Loucy (cell line): ENCODE data around the gene PSMB5.

Experiments
- H2AFZ ChIP-seq: fragments of 200-600 bp; sonication (generic); 2 replicates; pipeline ENCODE4 v1.6.0; 2016; ENCODE audit warnings: antibody characterized with exemption, mild to moderate bottlenecking, low read length, moderate library complexity
- H3F3A ChIP-seq: fragments of 200-600 bp; 2 replicates; pipeline ENCODE4 v1.6.0; 2016; ENCODE audit warnings: antibody characterized with exemption, low read depth, mild to moderate bottlenecking
- H3K27me3 ChIP-seq: fragments of 200-600 bp; sonication (generic); 2 replicates; pipeline ENCODE4 v1.6.1; 2014; ENCODE audit warnings: low read length, mild to moderate bottlenecking; ENCODE audit not compliant: insufficient read depth, poor library complexity, severe bottlenecking
- H3K36me3 ChIP-seq: fragments of 200-600 bp; sonication (generic); 2 replicates; pipeline ENCODE4 v1.6.1; 2016; ENCODE audit warnings: low read length; ENCODE audit not compliant: insufficient read depth
- H3K4me1 ChIP-seq: fragments of 200-600 bp; sonication (generic); 2 replicates; pipeline ENCODE4 v1.5.1; 2014; ENCODE audit warnings: low read length, mild to moderate bottlenecking; ENCODE audit not compliant: insufficient read depth, poor library complexity, severe bottlenecking
- H3K4me2 ChIP-seq: fragments of 200-600 bp; sonication (generic); 2 replicates; pipeline ENCODE4 v1.6.0; 2014; ENCODE audit warnings: antibody characterized with exemption, low read length, low read depth, mild to moderate bottlenecking; ENCODE audit not compliant: poor library complexity, severe bottlenecking
- H3K4me3 ChIP-seq: fragments of 200-600 bp; sonication (generic); 2 replicates; pipeline ENCODE4 v1.5.1; 2014; ENCODE audit warnings: low read length, mild to moderate bottlenecking, mixed read lengths; ENCODE audit not compliant: poor library complexity, severe bottlenecking
- H3K79me2 ChIP-seq: fragments of 200-600 bp; sonication (generic); 2 replicates; pipeline ENCODE4 v1.6.1; 2014; ENCODE audit warnings: low read length; ENCODE audit not compliant: insufficient read depth
- H3K9ac ChIP-seq: fragments of 200-600 bp; sonication (generic); 2 replicates; pipeline ENCODE4 v1.6.0; 2014; ENCODE audit warnings: mild to moderate bottlenecking, low read depth, low read length, moderate library complexity; ENCODE audit not compliant: poor library complexity, severe bottlenecking
- H3K9me2 ChIP-seq: fragments of 200-600 bp; sonication (generic); replicated peaks from 2 replicates; pipeline ENCODE4 v1.6.1; 2016; ENCODE audit warnings: low read depth, low read length, mixed read lengths
- H3K9me3 ChIP-seq: fragments of 200-600 bp; sonication (generic); 2 replicates; pipeline ENCODE4 v1.6.1; 2014; ENCODE audit warnings: mild to moderate bottlenecking, antibody characterized with exemption, low read length, low read depth; ENCODE audit not compliant: insufficient read depth
- H4K20me1 ChIP-seq: fragments of 200-600 bp; sonication (generic); 2 replicates; pipeline ENCODE4 v1.6.0; 2014; ENCODE audit warnings: antibody characterized with exemption, low read length, mild to moderate bottlenecking; ENCODE audit not compliant: insufficient read depth, poor library complexity, severe bottlenecking
- EZH2phosphoT487 ChIP-seq: fragments of 200-600 bp; IDR thresholded peaks from 2 replicates; pipeline ENCODE4 v1.6.1; 2018; ENCODE audit warnings: antibody characterized with exemption, mild to moderate bottlenecking, moderate library complexity, borderline replicate concordance
- TF ChIP-seq, protein P1 (sequence below): fragments of 200-600 bp; sonication (generic); conservative IDR thresholded peaks from 2 replicates; pipeline ENCODE4 v1.5.1; 2014; ENCODE audit warnings: mild to moderate bottlenecking, antibody characterized with exemption, low read length

Gene PSMB5

DNA sequence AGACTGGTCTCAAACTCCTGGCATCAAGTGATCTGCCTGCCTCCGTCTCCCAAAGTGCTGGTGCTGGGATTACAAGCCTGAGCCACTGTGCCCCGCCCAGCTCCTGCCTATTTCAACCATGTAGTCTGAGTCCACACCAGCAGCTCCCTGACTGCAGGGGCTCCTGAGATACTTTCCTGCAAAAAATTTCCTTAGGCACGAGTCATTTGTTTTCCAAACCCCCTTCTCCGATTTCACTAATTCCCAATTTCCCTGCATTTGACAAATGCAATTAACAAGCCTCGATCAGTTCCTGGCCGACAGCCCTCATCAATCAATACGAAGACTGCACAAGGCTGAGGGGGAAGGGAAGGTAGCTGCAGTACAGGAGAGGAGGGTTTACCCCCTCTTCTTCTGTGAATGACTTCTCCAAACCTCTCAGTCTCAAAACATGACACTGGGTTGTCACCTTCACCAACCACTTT lies 10.1 kb downstream of the PSMB5 start:
- H4K20me1 ChIP-seq = peaks cover 10% of the 10 kb centered on the region
- no peak overlapping the region for H3K4me3 ChIP-seq
- H3K9me2 ChIP-seq = no peaks in the 10 kb centered on the region
- no peak for TF ChIP-seq EZH2phosphoT487
- TF ChIP-seq, protein P1, sequence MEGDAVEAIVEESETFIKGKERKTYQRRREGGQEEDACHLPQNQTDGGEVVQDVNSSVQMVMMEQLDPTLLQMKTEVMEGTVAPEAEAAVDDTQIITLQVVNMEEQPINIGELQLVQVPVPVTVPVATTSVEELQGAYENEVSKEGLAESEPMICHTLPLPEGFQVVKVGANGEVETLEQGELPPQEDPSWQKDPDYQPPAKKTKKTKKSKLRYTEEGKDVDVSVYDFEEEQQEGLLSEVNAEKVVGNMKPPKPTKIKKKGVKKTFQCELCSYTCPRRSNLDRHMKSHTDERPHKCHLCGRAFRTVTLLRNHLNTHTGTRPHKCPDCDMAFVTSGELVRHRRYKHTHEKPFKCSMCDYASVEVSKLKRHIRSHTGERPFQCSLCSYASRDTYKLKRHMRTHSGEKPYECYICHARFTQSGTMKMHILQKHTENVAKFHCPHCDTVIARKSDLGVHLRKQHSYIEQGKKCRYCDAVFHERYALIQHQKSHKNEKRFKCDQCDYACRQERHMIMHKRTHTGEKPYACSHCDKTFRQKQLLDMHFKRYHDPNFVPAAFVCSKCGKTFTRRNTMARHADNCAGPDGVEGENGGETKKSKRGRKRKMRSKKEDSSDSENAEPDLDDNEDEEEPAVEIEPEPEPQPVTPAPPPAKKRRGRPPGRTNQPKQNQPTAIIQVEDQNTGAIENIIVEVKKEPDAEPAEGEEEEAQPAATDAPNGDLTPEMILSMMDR = no peak
- H3K9me3 ChIP-seq = no peaks in the 10 kb centered on the region
- H3K36me3 ChIP-seq = no peaks in the 10 kb centered on the region; the same call in 1 of the 2 replicates
- no peaks in the 10 kb centered on the region for H3K27me3 ChIP-seq
- H3F3A ChIP-seq = no peaks in the 10 kb centered on the region
- H3K79me2 ChIP-seq = peaks cover 5% of the 10 kb centered on the region; the same call in 1 of the 2 replicates
- H2AFZ ChIP-seq = no peak overlapping the region
- H3K4me2 ChIP-seq = peak overlapping the region; percentile 36
- peaks cover 30% of the 10 kb centered on the region for H3K4me1 ChIP-seq
- H3K9ac ChIP-seq = no peak overlapping the region

DNA sequence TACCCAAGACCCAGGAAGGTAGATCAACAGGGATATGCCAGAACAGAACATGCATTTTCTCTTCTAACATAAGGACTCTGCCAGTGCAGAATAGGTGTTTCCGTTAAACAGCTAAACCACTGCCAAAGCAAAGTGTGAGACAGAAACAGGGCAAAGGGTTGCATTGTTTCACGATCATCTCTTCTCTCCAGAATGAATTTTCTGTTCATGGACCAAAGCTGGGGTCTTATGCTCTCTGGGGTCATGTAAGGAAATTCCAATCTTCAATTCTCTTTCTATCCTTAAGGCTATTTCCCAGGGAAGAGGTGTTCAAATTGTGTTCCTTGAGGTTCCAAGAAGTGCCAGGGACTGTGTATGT lies 10.9 kb downstream of the PSMB5 start:
- Histone ChIP-seq H3K9me3 (no peaks in the 10 kb centered on the region), H3K4me1 (peaks cover 22% of the 10 kb centered on the region), H3K79me2 (no peaks in the 10 kb centered on the region; the same call in 1 of the 2 replicates), H3F3A (no peaks in the 10 kb centered on the region), H3K4me3 (no peak overlapping the region), H3K4me2 (no peak overlapping the region), H3K9me2 (no peaks in the 10 kb centered on the region), H4K20me1 (peaks cover 7% of the 10 kb centered on the region), H3K27me3 (no peaks in the 10 kb centered on the region), H2AFZ (no peak overlapping the region), H3K36me3 (no peaks in the 10 kb centered on the region; the same call in 1 of the 2 replicates), H3K9ac (no peak overlapping the region)
- TF ChIP-seq, protein P1 = no peak
- no peak for TF ChIP-seq EZH2phosphoT487

DNA sequence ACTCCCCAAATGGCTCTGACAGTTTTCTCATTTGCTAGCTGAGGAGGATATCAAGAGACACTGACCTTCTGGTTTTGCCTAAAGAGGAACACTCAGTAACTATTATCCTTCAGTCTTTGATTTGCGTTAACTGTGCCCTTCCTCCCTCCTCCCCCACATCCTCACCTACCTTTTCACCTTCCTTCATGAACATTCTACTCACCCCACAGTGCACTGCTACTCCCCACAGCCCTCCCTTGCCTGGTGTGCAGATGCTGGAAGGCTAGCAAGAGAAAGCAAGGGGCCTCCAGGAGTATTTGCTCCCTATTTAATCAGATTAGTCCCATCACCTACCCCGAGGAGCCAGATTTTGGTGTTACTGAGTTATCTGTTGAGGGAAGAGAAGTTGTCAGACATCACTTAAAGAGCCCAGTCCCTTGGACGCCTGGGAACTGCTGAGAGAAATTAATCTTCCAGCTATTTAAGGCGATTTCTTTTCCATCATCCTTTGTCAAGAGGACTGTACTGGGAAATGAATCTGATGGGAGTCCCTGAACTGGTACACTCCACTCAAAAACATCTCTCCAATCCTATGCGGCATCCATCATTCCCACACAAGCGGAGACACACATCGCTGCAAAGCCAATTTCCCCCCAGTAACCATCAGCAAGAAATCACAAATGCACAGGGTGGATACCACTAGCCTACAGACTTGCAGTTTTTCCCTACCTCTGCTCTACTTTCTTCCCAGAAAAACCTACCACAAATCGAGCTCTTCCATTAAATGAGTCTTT lies 11.5 kb downstream of the PSMB5 start:
- Histone ChIP-seq H3F3A (no peaks in the 10 kb centered on the region), H3K9ac (no peak overlapping the region), H3K4me2 (no peak overlapping the region), H4K20me1 (peaks cover 2% of the 10 kb centered on the region), H3K4me3 (no peak overlapping the region), H3K79me2 (no peaks in the 10 kb centered on the region), H3K4me1 (peaks cover 17% of the 10 kb centered on the region), H3K9me3 (no peaks in the 10 kb centered on the region), H2AFZ (no peak overlapping the region), H3K9me2 (no peaks in the 10 kb centered on the region), H3K27me3 (no peaks in the 10 kb centered on the region), H3K36me3 (no peaks in the 10 kb centered on the region; the same call in 1 of the 2 replicates)
- TF ChIP-seq, protein P1 = no peak
- no peak for TF ChIP-seq EZH2phosphoT487
